Stimulated activated naive B cell treated with anti-CD40 and anti-IgM and Interleukin-4, amounts not matched to agents 10 μg/mL and 1 μg/mL and 100 μg/mL, for 72 hours (primary cell): ENCODE results near the gene NCEH1.

Experiments
- ATAC-seq, 2 donors: fragments of 150-1000 bp; cut with Tn5 transposase; replicated peaks; 2 replicates each; pipeline ENCODE4 v1.10.0; 2021; ENCODE audit warnings: moderate library complexity in 1 of 2
- DNase-seq: peaks from one replicate; pipeline ENCODE4 v3.0.0; 2021
- H3K27ac Mint-ChIP-seq: one replicate; pipeline ENCODE4 v1.8.0; 2022; ENCODE audit warnings: mild to moderate bottlenecking, mixed read lengths
- H3K27me3 Mint-ChIP-seq, 2 donors: one replicate each; pipeline ENCODE4 v1.8.0; 2022; ENCODE audit warnings: mixed read lengths in 2 of 2
- H3K36me3 Mint-ChIP-seq, 2 donors: one replicate each; pipeline ENCODE4 v1.8.0; 2022; ENCODE audit warnings: mixed read lengths in 2 of 2, mild to moderate bottlenecking in 1 of 2
- H3K4me1 Mint-ChIP-seq, 2 donors: one replicate each; pipeline ENCODE4 v1.8.0; 2022; ENCODE audit warnings: mixed read lengths in 2 of 2, mild to moderate bottlenecking in 1 of 2
- H3K4me3 Mint-ChIP-seq, 2 donors: one replicate each; pipeline ENCODE4 v1.8.0; 2022; ENCODE audit warnings: mild to moderate bottlenecking in 2 of 2, mixed read lengths in 2 of 2, moderate library complexity in 1 of 2
- H3K9me3 Mint-ChIP-seq, 2 donors: one replicate each; pipeline ENCODE4 v1.8.0; 2022; ENCODE audit warnings: mixed read lengths in 2 of 2, mild to moderate bottlenecking in 1 of 2

Gene NCEH1

DNA sequence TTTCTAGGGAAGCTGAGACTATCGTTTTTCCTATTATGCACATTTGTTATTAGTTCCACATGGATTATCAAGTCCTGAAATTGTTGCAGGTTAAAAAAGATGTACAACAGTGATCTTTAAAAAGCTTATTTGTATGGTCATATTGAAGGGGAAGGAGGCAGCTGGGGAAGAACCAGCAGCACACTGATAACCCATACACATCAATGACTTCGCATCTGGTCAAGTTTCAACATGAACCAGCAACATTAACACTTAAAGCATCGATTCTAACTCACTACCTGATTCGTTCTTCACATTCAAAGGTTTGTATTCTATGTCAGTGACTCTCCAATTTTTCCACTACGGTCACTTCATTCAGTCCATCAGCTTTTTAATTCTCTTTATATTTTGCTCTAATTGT lies 56.4 kb downstream of the NCEH1 start:
- peaks cover 0 to 3% of the 10 kb centered on the region in 2 donors for H3K36me3 Mint-ChIP-seq
- H3K4me3 Mint-ChIP-seq: no peak overlapping the region
- ATAC-seq (no peak), DNase-seq (no peak)
- H3K27ac Mint-ChIP-seq: no peak overlapping the region
- peaks cover 0 to 3% of the 10 kb centered on the region in 2 donors for H3K4me1 Mint-ChIP-seq
- H3K9me3 Mint-ChIP-seq: peaks cover 0 to 1% of the 10 kb centered on the region in 2 donors
- H3K27me3 Mint-ChIP-seq: no peaks in the 10 kb centered on the region

DNA sequence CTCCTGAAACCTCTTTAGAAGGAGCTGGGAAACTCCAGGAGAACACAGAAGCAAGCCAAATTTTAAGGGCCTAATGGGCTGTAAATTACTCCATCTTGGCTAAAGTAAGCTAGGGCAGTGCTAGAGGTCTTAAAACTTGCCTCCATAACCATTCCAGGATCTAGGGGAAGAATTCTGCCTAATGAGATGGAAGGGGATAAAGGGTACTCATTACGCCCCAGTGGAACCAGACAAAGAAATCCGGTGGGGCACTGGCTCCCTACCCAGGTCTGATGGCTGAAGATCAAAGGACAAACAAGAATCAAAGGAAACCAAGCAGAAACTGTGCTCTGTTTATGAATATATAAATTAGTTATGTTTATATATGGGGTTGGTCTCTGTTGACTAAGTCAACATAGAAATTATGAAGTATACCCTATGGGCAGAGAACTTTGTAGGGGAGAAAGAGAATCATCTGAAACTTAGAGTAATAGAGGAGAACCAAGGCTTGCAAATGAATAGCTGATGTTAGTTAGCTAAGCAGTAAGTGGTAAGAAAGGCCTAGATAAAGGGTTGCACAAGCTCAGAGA lies 57.8 kb downstream of the NCEH1 start:
- no peak overlapping the region for H3K27ac Mint-ChIP-seq

DNA sequence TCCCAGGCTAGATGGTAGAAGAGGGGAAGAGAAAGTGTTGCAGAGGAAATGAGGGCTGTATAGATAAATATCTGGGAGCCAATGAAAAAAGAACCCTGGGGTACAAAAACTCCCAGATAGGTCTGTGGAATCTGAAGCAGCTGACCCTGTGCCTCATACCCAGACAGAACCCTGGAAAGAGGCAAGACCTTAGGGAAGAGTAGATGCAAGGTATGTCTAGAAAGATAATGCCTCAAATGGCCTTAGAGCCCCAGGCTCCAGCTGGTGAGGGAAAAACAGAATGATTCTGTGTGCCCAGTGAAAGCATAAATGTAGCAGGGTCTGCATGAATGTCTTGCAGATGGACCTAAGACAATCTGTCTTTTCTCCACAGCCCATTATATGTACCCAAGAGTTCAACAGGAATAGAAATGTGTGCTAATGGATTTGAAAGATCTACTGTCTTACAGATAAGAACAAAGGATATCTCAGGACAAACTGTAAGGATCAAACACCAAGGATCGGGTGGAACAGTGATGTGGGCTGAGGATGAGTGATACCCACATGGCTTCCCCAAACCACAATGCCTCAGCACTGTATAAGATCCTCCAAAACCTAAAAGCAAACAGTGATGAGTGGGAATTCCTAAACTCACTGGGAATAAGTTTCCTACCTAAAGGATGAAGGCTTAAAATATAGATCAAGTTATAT lies 58.8 kb downstream of the NCEH1 start:
- Mint-ChIP-seq H3K4me3 (no peak overlapping the region), H3K36me3 (peaks cover 5 to 6% of the 10 kb centered on the region in 2 donors), H3K4me1 (no peaks in the 10 kb centered on the region), H3K27me3 (no peaks in the 10 kb centered on the region), H3K27ac (no peak overlapping the region), H3K9me3 (peaks cover 0 to 1% of the 10 kb centered on the region in 2 donors)
- ATAC-seq (no peak), DNase-seq (no peak)

More for the DNA sequence above, 57.8 kb downstream of the NCEH1 start:
- peaks cover 0 to 3% of the 10 kb centered on the region in 2 donors for H3K36me3 Mint-ChIP-seq
- no peaks in the 10 kb centered on the region for H3K27me3 Mint-ChIP-seq
- no peaks in the 10 kb centered on the region for H3K4me1 Mint-ChIP-seq
- H3K9me3 Mint-ChIP-seq: peaks cover 0 to 1% of the 10 kb centered on the region in 2 donors
- DNase-seq (no peak), ATAC-seq (no peak)
- no peak overlapping the region for H3K4me3 Mint-ChIP-seq

DNA sequence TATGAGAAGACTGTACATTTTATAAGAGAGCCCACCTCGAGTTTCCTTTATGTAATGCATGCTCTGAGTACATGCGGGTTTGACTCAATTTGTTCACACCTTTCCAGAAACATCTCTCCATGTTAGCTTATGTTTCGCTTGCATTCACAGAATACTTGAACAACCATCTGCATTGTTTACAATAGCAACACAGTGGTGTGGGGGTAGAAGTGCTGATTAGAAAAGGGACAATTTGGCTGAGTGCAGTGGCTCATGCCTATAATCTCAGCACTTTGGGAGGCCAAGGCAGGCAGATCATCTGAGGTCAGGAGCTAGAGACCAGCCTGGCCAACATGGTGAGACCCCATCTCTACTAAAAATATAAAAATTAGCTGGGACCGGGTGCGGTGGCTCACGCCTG lies 60.9 kb downstream of the NCEH1 start:
- H3K27me3 Mint-ChIP-seq: no peaks in the 10 kb centered on the region
- ATAC-seq (no peak), DNase-seq (no peak)
- H3K4me1 Mint-ChIP-seq: no peaks in the 10 kb centered on the region
- H3K36me3 Mint-ChIP-seq: peaks cover 5 to 6% of the 10 kb centered on the region in 2 donors
- no peak overlapping the region for H3K27ac Mint-ChIP-seq
- peaks cover 0 to 1% of the 10 kb centered on the region in 2 donors for H3K9me3 Mint-ChIP-seq
- no peak overlapping the region for H3K4me3 Mint-ChIP-seq

DNA sequence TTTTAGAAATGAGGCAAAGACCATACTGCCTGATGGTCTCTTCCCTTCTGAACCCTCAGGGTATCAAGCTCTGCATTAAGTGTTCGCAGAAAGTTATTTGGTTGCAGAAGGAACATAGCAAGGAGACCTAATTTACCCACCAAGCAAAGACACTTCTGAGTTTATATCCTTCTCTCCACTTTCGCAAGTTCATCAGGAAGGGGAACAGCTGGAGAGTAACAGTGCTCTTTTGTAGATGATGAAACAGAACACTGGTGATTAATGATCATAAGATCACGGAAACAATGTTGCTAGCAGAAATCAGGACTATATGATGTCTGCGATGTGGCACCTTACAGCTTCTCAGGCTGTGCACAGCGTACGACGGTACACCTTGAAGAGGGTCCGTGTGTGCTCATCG lies 62.1 kb downstream of the NCEH1 start:
- DNase-seq (no peak), ATAC-seq (no peak)
- no peaks in the 10 kb centered on the region for H3K4me1 Mint-ChIP-seq
- peaks cover 0 to 1% of the 10 kb centered on the region in 2 donors for H3K9me3 Mint-ChIP-seq
- H3K27ac Mint-ChIP-seq: no peak overlapping the region
- H3K27me3 Mint-ChIP-seq: no peaks in the 10 kb centered on the region
- no peak overlapping the region for H3K4me3 Mint-ChIP-seq
- peaks cover 6 to 9% of the 10 kb centered on the region in 2 donors for H3K36me3 Mint-ChIP-seq

DNA sequence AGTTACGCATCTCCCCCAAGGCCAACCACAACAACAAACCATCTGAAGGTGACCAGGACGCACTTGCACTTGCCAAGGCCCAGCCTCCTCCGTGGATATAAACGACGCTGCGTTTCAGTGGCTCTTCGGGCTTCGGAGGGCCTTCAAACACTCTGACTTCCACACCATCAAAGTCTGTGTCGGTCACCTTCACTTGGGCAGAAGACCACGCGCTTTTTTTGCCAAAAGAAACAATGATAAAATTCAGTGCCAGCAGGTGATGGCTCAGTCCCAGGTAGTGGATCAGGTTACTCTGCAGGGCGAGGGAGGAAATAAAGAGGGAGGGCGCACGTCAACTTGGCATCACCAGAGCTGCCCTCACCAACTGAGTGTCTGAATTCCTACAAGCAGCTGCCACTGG lies 63.0 kb downstream of the NCEH1 start:
- Mint-ChIP-seq H3K27me3 (no peaks in the 10 kb centered on the region), H3K4me1 (no peaks in the 10 kb centered on the region), H3K36me3 (peaks cover 3 to 14% of the 10 kb centered on the region in 2 donors), H3K9me3 (no peaks in the 10 kb centered on the region), H3K27ac (no peak overlapping the region), H3K4me3 (no peak overlapping the region)
- ATAC-seq: no peak
- DNase-seq: no peak

DNA sequence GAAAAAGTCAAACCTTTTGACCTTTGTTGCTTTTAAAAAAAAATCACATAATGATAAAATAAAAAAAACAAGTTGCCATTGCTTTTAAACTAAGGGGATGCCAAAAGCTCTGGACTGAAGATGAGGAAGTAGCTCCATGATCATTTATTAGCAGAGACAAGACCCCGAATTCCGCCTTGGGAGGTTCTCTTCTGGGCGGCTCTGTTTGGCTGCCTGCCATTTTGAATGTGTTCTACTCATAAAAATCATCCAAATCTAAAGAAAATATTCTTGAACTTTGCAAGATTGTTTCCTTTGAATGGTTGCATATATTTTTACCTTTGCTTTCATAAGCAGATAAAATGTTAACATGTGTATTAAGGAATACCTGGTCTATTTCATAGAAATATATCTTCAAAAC lies 63.8 kb downstream of the NCEH1 start:
- no peak for DNase-seq
- H3K4me1 Mint-ChIP-seq: no peaks in the 10 kb centered on the region
- no peaks in the 10 kb centered on the region for H3K27me3 Mint-ChIP-seq
- peaks cover 3 to 14% of the 10 kb centered on the region in 2 donors for H3K36me3 Mint-ChIP-seq
- no peak for ATAC-seq
- no peak overlapping the region for H3K27ac Mint-ChIP-seq
- no peaks in the 10 kb centered on the region for H3K9me3 Mint-ChIP-seq
- H3K4me3 Mint-ChIP-seq: no peak overlapping the region

DNA sequence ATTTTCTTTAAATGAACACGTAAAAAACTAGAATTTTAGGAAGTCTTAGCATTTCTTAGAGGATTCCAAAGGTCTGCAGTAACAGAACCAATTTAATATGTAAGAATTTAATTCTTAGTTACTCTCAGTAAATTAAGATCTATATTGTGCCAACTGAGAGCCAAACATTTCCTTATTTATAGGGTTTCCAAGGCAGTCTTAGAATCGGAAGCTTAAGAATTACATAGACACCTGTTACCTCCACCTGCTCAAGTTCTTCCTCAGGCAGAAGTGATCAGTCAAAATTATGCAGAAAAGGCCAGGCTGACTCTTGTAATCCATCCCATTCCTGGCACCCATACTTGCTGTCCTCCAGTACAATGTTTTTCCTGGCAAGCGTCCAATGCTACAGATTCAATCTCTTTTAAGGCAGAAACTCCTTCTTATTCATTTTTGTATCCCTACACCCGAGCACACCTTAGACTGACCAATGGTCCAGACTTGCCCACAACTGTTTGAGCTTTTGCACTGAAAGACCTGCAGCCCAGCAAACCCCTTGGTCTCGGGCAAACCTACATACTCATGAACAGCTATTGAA lies 64.3 kb downstream of the NCEH1 start:
- no peak for DNase-seq
- H3K9me3 Mint-ChIP-seq: no peaks in the 10 kb centered on the region

DNA sequence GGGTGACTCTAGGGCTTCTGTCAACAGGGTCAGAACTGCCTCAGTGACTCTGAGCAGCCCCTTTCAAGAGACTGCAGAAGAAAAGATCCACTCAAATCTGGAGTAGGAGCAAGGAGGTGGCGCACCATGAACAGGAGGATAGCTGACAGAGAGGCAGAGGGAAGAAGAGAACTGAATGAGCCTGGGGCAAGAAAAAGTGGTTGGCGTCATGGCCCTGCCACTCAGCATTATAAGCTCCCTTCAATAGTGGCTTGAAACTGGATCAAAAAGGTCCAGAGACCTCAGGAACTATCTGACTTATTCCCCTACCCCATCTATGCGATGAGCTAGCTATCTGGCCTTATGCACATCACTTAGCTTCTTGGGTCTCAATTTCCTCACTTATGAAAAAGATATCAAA lies 66.6 kb downstream of the NCEH1 start:
- DNase-seq (no peak), ATAC-seq (no peak)
- Mint-ChIP-seq H3K9me3 (no peaks in the 10 kb centered on the region), H3K4me3 (no peak overlapping the region), H3K27me3 (no peaks in the 10 kb centered on the region), H3K4me1 (no peaks in the 10 kb centered on the region), H3K36me3 (peaks cover 3 to 27% of the 10 kb centered on the region in 2 donors), H3K27ac (no peak overlapping the region)

More for the DNA sequence above, 64.3 kb downstream of the NCEH1 start:
- H3K4me3 Mint-ChIP-seq: no peak overlapping the region
- no peak overlapping the region for H3K27ac Mint-ChIP-seq
- peaks cover 3 to 19% of the 10 kb centered on the region in 2 donors for H3K36me3 Mint-ChIP-seq
- no peaks in the 10 kb centered on the region for H3K27me3 Mint-ChIP-seq
- H3K4me1 Mint-ChIP-seq: no peaks in the 10 kb centered on the region
- ATAC-seq: no peak

DNA sequence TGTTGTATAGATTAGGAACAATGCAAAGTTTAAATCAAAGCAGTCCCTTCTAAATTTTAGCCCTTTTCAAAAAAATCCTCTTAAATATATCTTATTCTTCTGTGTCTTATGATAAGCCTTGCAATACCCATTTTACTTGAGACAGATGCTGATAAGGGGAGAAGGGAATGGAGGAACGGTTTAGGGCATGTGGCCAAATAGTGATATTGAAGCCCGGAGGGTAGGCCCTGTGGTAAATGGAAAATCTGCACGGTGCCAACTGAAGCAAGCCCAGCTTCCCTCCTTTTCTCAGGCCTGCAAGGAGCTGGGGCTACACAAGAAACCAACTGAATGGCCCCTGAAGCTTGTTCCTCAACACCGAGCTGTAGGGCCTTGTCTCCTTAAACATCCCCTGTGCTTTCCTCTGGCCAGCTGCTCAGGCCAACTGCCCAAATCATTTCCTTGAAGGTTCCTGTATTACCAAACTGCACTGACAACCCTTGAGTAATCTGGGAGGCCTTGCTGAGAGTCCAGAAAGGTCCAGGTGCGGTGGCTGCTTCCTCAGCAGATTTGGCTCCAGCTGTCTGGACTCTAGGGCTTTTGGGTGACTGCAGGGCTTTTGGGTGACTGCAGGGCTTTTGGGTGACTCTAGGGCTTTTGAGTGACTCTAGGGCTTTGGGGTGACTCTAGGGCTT lies 67.2 kb downstream of the NCEH1 start:
- ATAC-seq (no peak), DNase-seq (no peak)
- Mint-ChIP-seq H3K4me1 (no peaks in the 10 kb centered on the region), H3K27me3 (no peaks in the 10 kb centered on the region), H3K36me3 (peaks cover 3 to 27% of the 10 kb centered on the region in 2 donors), H3K4me3 (no peak overlapping the region), H3K9me3 (no peaks in the 10 kb centered on the region), H3K27ac (no peak overlapping the region)

DNA sequence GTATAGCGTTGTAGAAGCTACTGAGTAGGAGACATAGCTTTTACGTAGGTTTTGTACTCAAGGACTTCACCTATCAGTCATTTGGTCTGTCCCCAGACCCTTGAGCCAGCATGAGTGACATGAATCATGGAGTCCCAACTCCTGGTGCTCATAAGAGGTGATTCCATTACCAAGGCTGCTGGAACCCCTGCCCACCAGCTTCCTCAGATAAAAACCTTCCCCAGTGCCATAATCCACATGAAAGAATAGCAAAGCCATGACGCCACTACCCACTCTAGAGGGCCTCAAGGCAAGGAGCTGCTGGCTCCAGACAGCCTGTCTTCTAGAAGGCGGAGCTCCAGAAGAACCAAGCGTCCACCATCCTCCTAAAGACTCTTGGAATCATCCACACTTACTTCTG lies 69.6 kb downstream of the NCEH1 start:
- H3K27ac Mint-ChIP-seq: no peak overlapping the region
- no peak overlapping the region for H3K4me3 Mint-ChIP-seq
- no peaks in the 10 kb centered on the region for H3K27me3 Mint-ChIP-seq
- DNase-seq (no peak), ATAC-seq (no peak)
- H3K4me1 Mint-ChIP-seq: no peaks in the 10 kb centered on the region
- H3K36me3 Mint-ChIP-seq: peaks cover 1 to 26% of the 10 kb centered on the region in 2 donors
- H3K9me3 Mint-ChIP-seq: no peaks in the 10 kb centered on the region

DNA sequence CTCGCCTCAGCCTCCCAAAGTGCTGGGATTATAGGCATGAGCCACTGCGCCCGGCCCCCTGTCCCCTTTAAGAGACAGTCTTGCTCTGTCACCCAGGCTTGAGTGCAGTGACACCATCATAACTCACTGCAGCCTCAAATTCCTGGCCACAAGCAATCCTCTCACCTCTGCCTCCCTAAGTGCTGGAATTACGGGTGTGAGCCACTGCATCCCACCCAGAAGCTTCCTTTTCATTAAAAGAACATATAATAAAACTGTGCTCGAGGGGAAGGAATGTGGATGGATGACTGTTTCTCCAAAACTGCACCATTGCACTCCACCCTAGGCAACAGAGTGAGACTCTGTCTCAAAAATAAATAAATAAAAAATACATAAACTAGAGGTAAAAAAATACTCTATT lies 70.1 kb downstream of the NCEH1 start:
- no peak overlapping the region for H3K27ac Mint-ChIP-seq
- no peak overlapping the region for H3K4me3 Mint-ChIP-seq
- ATAC-seq: no peak
- no peaks in the 10 kb centered on the region for H3K27me3 Mint-ChIP-seq
- peaks cover 1 to 26% of the 10 kb centered on the region in 2 donors for H3K36me3 Mint-ChIP-seq
- peaks cover 0 to under 1% of the 10 kb centered on the region in 2 donors for H3K4me1 Mint-ChIP-seq
- no peak for DNase-seq
- H3K9me3 Mint-ChIP-seq: no peaks in the 10 kb centered on the region

DNA sequence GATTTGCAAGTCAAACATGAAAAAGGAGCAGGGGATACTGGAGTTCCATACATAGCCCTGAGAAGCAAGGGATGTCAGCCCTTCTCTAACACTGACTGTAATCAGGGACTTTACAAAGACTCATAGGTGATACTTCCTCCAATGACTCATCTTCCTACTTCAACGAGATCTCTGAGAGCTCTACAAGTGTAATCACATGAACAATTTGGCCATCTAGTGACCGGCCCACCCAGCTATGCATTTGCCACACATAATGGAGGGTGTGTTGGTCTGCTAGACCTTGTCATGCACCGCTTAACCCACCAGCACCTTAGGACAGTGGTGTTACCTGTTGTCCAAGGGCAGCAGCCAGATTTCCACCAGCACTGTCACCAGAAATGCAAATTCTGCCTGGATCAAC lies 75.3 kb downstream of the NCEH1 start:
- no peak overlapping the region for H3K27ac Mint-ChIP-seq
- no peaks in the 10 kb centered on the region for H3K27me3 Mint-ChIP-seq
- DNase-seq (no peak), ATAC-seq (peak; percentile 80 to 99)
- peaks cover 8 to 30% of the 10 kb centered on the region in 2 donors for H3K36me3 Mint-ChIP-seq
- H3K4me3 Mint-ChIP-seq: no peak overlapping the region
- H3K4me1 Mint-ChIP-seq: peaks cover 0 to 3% of the 10 kb centered on the region in 2 donors
- H3K9me3 Mint-ChIP-seq: no peaks in the 10 kb centered on the region

DNA sequence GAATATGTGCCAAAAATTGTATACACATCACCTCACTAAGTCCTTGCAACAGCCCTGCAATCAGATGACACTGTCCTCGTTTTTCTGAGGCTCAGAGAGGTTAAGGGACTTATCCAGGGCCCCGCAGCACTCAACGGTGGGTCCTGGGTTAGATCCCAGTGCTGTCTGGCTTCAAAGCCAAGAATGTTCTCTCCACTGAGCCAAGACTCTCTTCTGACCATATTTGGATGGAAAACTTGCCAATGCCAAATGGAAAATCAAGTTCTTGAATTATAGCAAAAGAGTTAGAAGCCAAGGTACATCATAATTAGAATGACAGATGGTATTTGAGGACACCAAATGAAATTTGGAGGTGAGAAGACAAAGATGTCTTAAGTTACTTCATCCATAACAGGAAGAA lies 75.9 kb downstream of the NCEH1 start:
- Mint-ChIP-seq H3K36me3 (peaks cover 8 to 30% of the 10 kb centered on the region in 2 donors), H3K4me1 (peaks cover 0 to 3% of the 10 kb centered on the region in 2 donors), H3K9me3 (no peaks in the 10 kb centered on the region), H3K27me3 (no peaks in the 10 kb centered on the region), H3K4me3 (no peak overlapping the region), H3K27ac (no peak overlapping the region)
- DNase-seq (no peak), ATAC-seq (no peak)
